Breast epithelium (tissue), 3 donors: ENCODE measurements around the gene ATG7.

ENCODE experiments used
- POLR2A ChIP-seq: fragments of 450-650 bp; IDR thresholded peaks from one replicate; pipeline ENCODE4 v1.6.1; 2016; ENCODE audit warnings: antibody characterized with exemption, mild to moderate bottlenecking, moderate library complexity
- POLR2AphosphoS5 ChIP-seq, 3 donors: sonication (generic); formaldehyde crosslinking; IDR thresholded peaks; one replicate each; pipeline ENCODE4 v1.6.1; 2017; ENCODE audit warnings: antibody characterized with exemption in 3 of 3
- TF ChIP-seq, protein P1 (sequence below), 3 donors: fragments of 450-650 bp; IDR thresholded peaks; one replicate each; pipeline ENCODE4 v1.5.1; 2016 to 2017; ENCODE audit warnings: antibody characterized with exemption in 3 of 3, mild to moderate bottlenecking in 3 of 3, moderate library complexity in 3 of 3

DNA sequence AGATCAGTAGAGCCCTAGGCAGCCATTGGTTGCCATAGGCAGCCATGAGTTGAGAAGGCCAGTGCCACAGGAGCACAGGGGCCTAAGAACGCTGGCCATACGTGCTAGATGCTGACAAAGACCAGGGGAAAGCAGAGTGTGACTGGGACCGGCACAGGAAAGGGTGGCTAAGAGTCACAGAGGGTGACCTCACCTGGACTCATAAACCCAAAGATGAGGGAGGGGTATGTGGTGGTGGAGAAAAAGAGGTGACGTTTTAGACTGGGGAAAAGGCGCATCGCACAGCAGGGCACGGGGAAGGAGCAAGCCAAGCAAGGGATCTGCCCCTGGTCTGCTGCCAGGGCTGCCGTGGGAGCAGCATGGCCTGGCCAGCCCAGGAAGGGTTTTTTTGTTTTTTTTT, 249.0 kb downstream of the ATG7 start:
- TF ChIP-seq, protein P1, sequence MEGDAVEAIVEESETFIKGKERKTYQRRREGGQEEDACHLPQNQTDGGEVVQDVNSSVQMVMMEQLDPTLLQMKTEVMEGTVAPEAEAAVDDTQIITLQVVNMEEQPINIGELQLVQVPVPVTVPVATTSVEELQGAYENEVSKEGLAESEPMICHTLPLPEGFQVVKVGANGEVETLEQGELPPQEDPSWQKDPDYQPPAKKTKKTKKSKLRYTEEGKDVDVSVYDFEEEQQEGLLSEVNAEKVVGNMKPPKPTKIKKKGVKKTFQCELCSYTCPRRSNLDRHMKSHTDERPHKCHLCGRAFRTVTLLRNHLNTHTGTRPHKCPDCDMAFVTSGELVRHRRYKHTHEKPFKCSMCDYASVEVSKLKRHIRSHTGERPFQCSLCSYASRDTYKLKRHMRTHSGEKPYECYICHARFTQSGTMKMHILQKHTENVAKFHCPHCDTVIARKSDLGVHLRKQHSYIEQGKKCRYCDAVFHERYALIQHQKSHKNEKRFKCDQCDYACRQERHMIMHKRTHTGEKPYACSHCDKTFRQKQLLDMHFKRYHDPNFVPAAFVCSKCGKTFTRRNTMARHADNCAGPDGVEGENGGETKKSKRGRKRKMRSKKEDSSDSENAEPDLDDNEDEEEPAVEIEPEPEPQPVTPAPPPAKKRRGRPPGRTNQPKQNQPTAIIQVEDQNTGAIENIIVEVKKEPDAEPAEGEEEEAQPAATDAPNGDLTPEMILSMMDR (IDR thresholded peaks at IDR 0.05), result no peak
- TF ChIP-seq POLR2AphosphoS5 (IDR thresholded peaks at IDR 0.05) (no peak), POLR2A (no peak)
